ENCODE measurements around the gene TMEM131. TPM values are rescaled to one million over a fixed set of nuclear protein-coding genes. Genes with fewer than 3 reads are reported as not detected.
"Not testable (repeated sequence)": the region's sequence is repeated elsewhere in the genome, so short reads cannot be mapped to it uniquely, and the experiment has no call there.

The TMEM131 gene
- 9.7 and 12.3 TPM in 2 replicates for total RNA-seq (2014; rRNA removed; shearing (Covaris generic))

- DNase-seq (ENCODE audit: low spot score): peak; percentile 88
Observed at GRCh38 chr2:97995734-97996624, at the start of gene TMEM131. Gene TMEM131 (minus strand): TSS chr2:97995948. CDS start chr2:97995662, 286 bp downstream.

GRCh38 chr2:98044730-98045129, 49.0 kb upstream of the TMEM131 start:
- not testable (repeated sequence) for DNase-seq (ENCODE audit: low spot score)

- no peak for DNase-seq (ENCODE audit: low spot score)
Observed at GRCh38 chr2:98043101-98043500, 47.4 kb upstream of the TMEM131 start.

GRCh38 chr2:98040331-98040939, 44.7 kb upstream of the TMEM131 start:
- DNase-seq (ENCODE audit: low spot score): no peak

GRCh38 chr2:98039085-98039756, 43.5 kb upstream of the TMEM131 start:
- DNase-seq (ENCODE audit: low spot score): no peak

- DNase-seq (ENCODE audit: low spot score): no peak
Observed at GRCh38 chr2:98037666-98038336, 42.1 kb upstream of the TMEM131 start.

- no peak for DNase-seq (ENCODE audit: low spot score)
Observed at GRCh38 chr2:98037206-98037605, 41.5 kb upstream of the TMEM131 start.

GRCh38 chr2:98036349-98037000, 40.7 kb upstream of the TMEM131 start:
- no peak for DNase-seq (ENCODE audit: low spot score)

GRCh38 chr2:98034745-98035144, 39.0 kb upstream of the TMEM131 start:
- DNase-seq (ENCODE audit: low spot score): no peak

- no peak for DNase-seq (ENCODE audit: low spot score)
Observed at GRCh38 chr2:98032086-98032485, 36.3 kb upstream of the TMEM131 start.

- DNase-seq (ENCODE audit: low spot score): no peak
Observed at GRCh38 chr2:98029718-98030222, 34.0 kb upstream of the TMEM131 start.

GRCh38 chr2:98028931-98029717, 33.4 kb upstream of the TMEM131 start:
- DNase-seq (ENCODE audit: low spot score): no peak

- no peak for DNase-seq (ENCODE audit: low spot score)
Observed at GRCh38 chr2:98028101-98028561, 32.4 kb upstream of the TMEM131 start.

- DNase-seq (ENCODE audit: low spot score): no peak
Observed at GRCh38 chr2:98027538-98027937, 31.8 kb upstream of the TMEM131 start.

GRCh38 chr2:98026927-98027522, 31.3 kb upstream of the TMEM131 start:
- DNase-seq (ENCODE audit: low spot score): no peak

- no peak for DNase-seq (ENCODE audit: low spot score)
Observed at GRCh38 chr2:98026292-98026691, 30.5 kb upstream of the TMEM131 start.

GRCh38 chr2:98025481-98026037, 29.8 kb upstream of the TMEM131 start:
- no peak for DNase-seq (ENCODE audit: low spot score)

GRCh38 chr2:98022067-98022466, 26.3 kb upstream of the TMEM131 start:
- DNase-seq (ENCODE audit: low spot score): not testable (repeated sequence)

- DNase-seq (ENCODE audit: low spot score): peak; percentile 28
Observed at GRCh38 chr2:98020992-98021713, 25.4 kb upstream of the TMEM131 start.

Measured in H4 (cell line).